ENCODE measurements around the gene EML6.

GRCh38 chr2:54899576-54900200 is 176.2 kb downstream of the EML6 start:
- TF ChIP-seq NR2C2 (IDR thresholded peaks at IDR 0.05; ENCODE audit: borderline replicate concordance, control insufficient read depth, insufficient read length, low read depth), result no peak
- TF ChIP-seq CTCF (IDR thresholded peaks at IDR 0.05 in 2 of 3, conservative IDR thresholded peaks at IDR 0.05 in 1 of 3; ENCODE audit: control insufficient read depth in 2 of 3, extremely low read depth in 1 of 3, insufficient read depth in 1 of 3, low read depth in 3 of 3, low read length in 3 of 3), result peak; percentile 39 to 64 (median 55); a peak in 5 of 6 replicates

Measured in GM12878 (cell line).